Endothelial cell of umbilical vein (primary cell): Measurements from ENCODE around the gene HSPB1. TPM values are rescaled to one million over a fixed set of nuclear protein-coding genes. Genes with fewer than 3 reads are reported as not detected.

Experiments used
- BruUV-seq: library from RNA; stranded (reverse); fragments of 400-500 nt; replicated peaks from 2 replicates; lab custom pipeline; 2021; lab: Mats Ljungman, UMichigan
- CTCF ChIA-PET: fragments of 300-600, 350-600 bp; sonication (Branson Sonifier 250); formaldehyde crosslinking; loops from one replicate; lab custom pipeline; 2021; ENCODE audit warnings: antibody characterized with exemption, inconsistent platforms; lab: Charles Lee
- POLR2A ChIA-PET: fragments of 300-600, 350-600 bp; sonication (Branson Sonifier 250); formaldehyde crosslinking; loops from one replicate; lab custom pipeline; 2021; ENCODE audit warnings: antibody characterized with exemption, inconsistent platforms; lab: Charles Lee
- DNase-seq: peaks from one replicate; pipeline ENCODE4 v3.0.0-alpha.2; 2011; ENCODE audit warnings: low read depth, low spot score
- FAIRE-seq: peaks from 2 replicates; lab custom pipeline; 2011; peaks lifted over from hg19 to GRCh38; lab: Jason Lieb, UNC
- H2AFZ ChIP-seq: 2 replicates; pipeline ENCODE4 v1.6.0; 2012; ENCODE audit warnings: low read depth, low read length, control low read depth, inconsistent platforms
- H3K27ac ChIP-seq: 2 replicates; pipeline ENCODE4 v1.5.1; 2011; ENCODE audit warnings: low read depth, mild to moderate bottlenecking, control low read depth, low read length, moderate library complexity; ENCODE audit not compliant: insufficient read depth
- H3K27me3 ChIP-seq, 2 experiments: 2 replicates each; pipeline versions ENCODE4 v1.6.0 to v1.6.1; 2011; ENCODE audit warnings: low read length in 2 of 2, mixed read lengths in 1 of 2; ENCODE audit not compliant: control insufficient read depth in 2 of 2, insufficient read depth in 2 of 2
- H3K36me3 ChIP-seq, 2 experiments: 2 replicates in 1 of 2; 3 replicates in 1 of 2; pipeline ENCODE4 v1.5.1; 2011; ENCODE audit warnings: low read length in 2 of 2, mild to moderate bottlenecking in 1 of 2, moderate library complexity in 1 of 2; ENCODE audit not compliant: control insufficient read depth in 2 of 2, insufficient read depth in 2 of 2; ENCODE audit errors: extremely low read depth in 1 of 2
- H3K4me1 ChIP-seq: 3 replicates; pipeline ENCODE4 v1.5.1; 2011; ENCODE audit warnings: mild to moderate bottlenecking, low read length; ENCODE audit not compliant: control insufficient read depth, insufficient read depth; ENCODE audit errors: extremely low read depth
- H3K4me2 ChIP-seq: 2 replicates; pipeline ENCODE4 v1.6.1; 2011; ENCODE audit warnings: low read length, control low read depth, mixed read lengths; ENCODE audit not compliant: insufficient read depth
- H3K4me3 ChIP-seq, 3 experiments: fragments of 200-600 bp in 1 of 3; sonication (generic), shearing (Covaris generic) in 1 of 3; replicated peaks in 1 of 3; 2 replicates each; pipeline ENCODE4 v1.5.1; 2011 to 2016; ENCODE audit warnings: control low read depth in 3 of 3, low read length in 3 of 3, mild to moderate bottlenecking in 2 of 3, inconsistent platforms in 1 of 3, low read depth in 1 of 3, moderate library complexity in 1 of 3; ENCODE audit not compliant: insufficient read depth in 1 of 3
- H3K79me2 ChIP-seq: 2 replicates; pipeline ENCODE4 v1.6.0; 2012; ENCODE audit warnings: low read length, inconsistent platforms; ENCODE audit not compliant: control insufficient read depth, insufficient read depth
- H3K9ac ChIP-seq: replicated peaks from 2 replicates; pipeline ENCODE3; 2011; ENCODE audit warnings: low read length, control low read depth; ENCODE audit not compliant: insufficient read depth; ENCODE audit errors: extremely low read depth
- H3K9me1 ChIP-seq: replicated peaks from 3 replicates; pipeline ENCODE4 v1.6.0; 2011; ENCODE audit warnings: mild to moderate bottlenecking, low read length; ENCODE audit not compliant: control insufficient read depth, insufficient read depth; ENCODE audit errors: extremely low read depth
- H3K9me3 ChIP-seq: replicated peaks from 2 replicates; pipeline ENCODE4 v1.5.1; 2012; ENCODE audit warnings: low read length, inconsistent platforms; ENCODE audit not compliant: control insufficient read depth, insufficient read depth
- H4K20me1 ChIP-seq: replicated peaks from 2 replicates; pipeline ENCODE3; 2011; ENCODE audit warnings: mild to moderate bottlenecking, low read length; ENCODE audit not compliant: control insufficient read depth, insufficient read depth; ENCODE audit errors: extremely low read depth
- EZH2 ChIP-seq: IDR thresholded peaks from 2 replicates; pipeline ENCODE4 v1.6.1; 2012; ENCODE audit warnings: borderline replicate concordance, low read depth, mild to moderate bottlenecking, moderate library complexity, low read length, inconsistent platforms; ENCODE audit not compliant: severe bottlenecking
- FOS ChIP-seq: IDR thresholded peaks from 2 replicates; pipeline ENCODE4 v1.6.1; 2011; ENCODE audit warnings: mild to moderate bottlenecking, low read length, moderate library complexity, borderline replicate concordance; ENCODE audit not compliant: insufficient read depth
- GATA2 ChIP-seq: IDR thresholded peaks from 2 replicates; pipeline ENCODE4 v1.7.0; 2011; ENCODE audit warnings: low read depth, mild to moderate bottlenecking, moderate library complexity, mixed read lengths, low read length; ENCODE audit not compliant: insufficient read length, insufficient read depth
- JUN ChIP-seq: IDR thresholded peaks from 2 replicates; pipeline ENCODE4 v1.6.1; 2011; ENCODE audit warnings: borderline replicate concordance, low read depth; ENCODE audit not compliant: insufficient read length, insufficient read depth
- MAX ChIP-seq: IDR thresholded peaks from 2 replicates; pipeline ENCODE4 v1.6.1; 2011; ENCODE audit not compliant: insufficient read depth, insufficient read length
- MYC ChIP-seq: IDR thresholded peaks from one replicate; pipeline ENCODE4 v1.6.1; 2011; ENCODE audit warnings: mild to moderate bottlenecking, low read depth, low read length
- POLR2A ChIP-seq: IDR thresholded peaks from 2 replicates; pipeline ENCODE4 v1.6.1; 2012; ENCODE audit warnings: low read depth, mild to moderate bottlenecking, control low read depth, low read length
- POLR2AphosphoS5 ChIP-seq: IDR thresholded peaks from 2 replicates; pipeline ENCODE4 v1.6.1; 2012; ENCODE audit warnings: low read depth, mild to moderate bottlenecking, control low read depth, low read length, moderate library complexity; ENCODE audit not compliant: insufficient read depth
- dilution Hi-C: fragments of 300-500 bp; cut with MboI; formaldehyde crosslinking; loops from one replicate; pipeline ENCODE4 v1.15.0; 2019; ENCODE audit warnings: low sequenced_read_pairs; ENCODE audit not compliant: extremely low pct_ligation_motif_present
- intact Hi-C: fragments of 100-400 bp; cut with micrococcal nuclease; formaldehyde crosslinking; loops from one replicate; pipeline ENCODE4 v1.10.0; 2022
- polyA plus RNA-seq, 4 experiments: library from polyadenylated mRNA; depleted of rRNA in 3 of 4; stranded (reverse) in 3 of 4; unstranded in 1 of 4; fragments of >200 nt; gene quantifications; 2 replicates each; pipeline versions ENCODE4 v1.2.1 to v1.2.3, GENCODE V29; 2011 to 2012; ENCODE audit warnings: missing spikeins in 1 of 4
- total RNA-seq: library from RNA; stranded (reverse); gene quantifications from 2 replicates; pipeline ENCODE4 v1.2.3, GENCODE V29; 2021
- TF ChIP-seq, protein P1 (sequence below), 2 donors: IDR thresholded peaks; 1 replicate in 1 of 2; 2 replicates in 1 of 2; pipeline ENCODE4 v1.5.1; 2011; ENCODE audit warnings: low read length in 2 of 2, mild to moderate bottlenecking in 2 of 2, moderate library complexity in 2 of 2, control low read depth in 1 of 2, inconsistent platforms in 1 of 2, low read depth in 1 of 2; ENCODE audit not compliant: insufficient read depth in 1 of 2; ENCODE audit errors: extremely low read depth in 1 of 2

HSPB1 gene
- total and polyA plus RNA-seq, 2 donors (not counting 3 experiments of a cell fraction or from before 2014, with no cell fraction given), result 1,748 to 3,130 TPM

DNA sequence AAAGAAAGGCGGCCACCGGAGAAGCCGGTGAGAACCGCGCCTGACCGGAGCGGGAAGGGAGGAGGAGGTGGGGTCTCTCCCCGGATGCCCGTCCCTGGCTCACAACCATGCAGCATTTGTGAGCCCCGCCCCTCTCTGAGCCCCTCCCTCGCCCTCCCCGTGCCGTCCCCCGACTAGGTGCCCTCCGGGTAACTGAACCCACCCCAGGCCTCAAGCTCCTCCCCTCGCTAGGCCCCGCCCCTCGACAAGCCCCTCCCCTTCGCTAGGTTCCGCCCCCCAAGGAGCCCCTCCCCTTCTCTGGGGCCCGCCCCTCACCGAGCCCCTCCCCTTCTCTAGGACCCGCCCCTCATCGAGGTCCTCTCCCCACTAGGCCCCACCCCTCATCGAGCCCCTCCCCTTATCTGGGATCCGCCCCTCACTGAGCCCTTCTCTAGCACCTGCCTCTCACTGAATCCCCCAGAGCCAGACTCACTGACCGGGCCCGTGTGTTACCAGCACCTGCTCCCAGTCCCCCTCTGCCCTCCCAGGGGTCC is 42.2 kb upstream of the HSPB1 start:
- POLR2A ChIA-PET, result no interaction called here
- BruUV-seq, result no TSS peak
- no peaks in the 10 kb centered on the region for H3K9me3 ChIP-seq
- no peaks in the 10 kb centered on the region for H3K79me2 ChIP-seq
- H3K27me3 ChIP-seq, result peaks cover 2 to 6% of the 10 kb centered on the region in 2 experiments
- H3K36me3 ChIP-seq, result no peaks in the 10 kb centered on the region
- no peak overlapping the region for H3K4me2 ChIP-seq
- no peaks in the 10 kb centered on the region for H3K9me1 ChIP-seq
- intact Hi-C loops (loop anchor here (1.0 kb wide), 1 partner anchor 21 kb away; no protein-coding TSS in a partner anchor), dilution Hi-C loops (no loop called here)
- CTCF ChIA-PET, result interaction anchor here (0.6 to 5.6 kb wide), 6 partner anchors 14 to 235 kb away, joined by 3 to 61 read pairs (median 4); no protein-coding TSS in a partner anchor
- no peak for TF ChIP-seq POLR2AphosphoS5
- FAIRE-seq (peak; percentile 56), DNase-seq (no peak)
- H3K4me1 ChIP-seq, result no peaks in the 10 kb centered on the region
- no peaks in the 10 kb centered on the region for H4K20me1 ChIP-seq
- H3K4me3 ChIP-seq, result no peak overlapping the region
- no peak overlapping the region for H3K27ac ChIP-seq
- H3K9ac ChIP-seq, result no peak overlapping the region
- H2AFZ ChIP-seq, result no peak overlapping the region

DNA sequence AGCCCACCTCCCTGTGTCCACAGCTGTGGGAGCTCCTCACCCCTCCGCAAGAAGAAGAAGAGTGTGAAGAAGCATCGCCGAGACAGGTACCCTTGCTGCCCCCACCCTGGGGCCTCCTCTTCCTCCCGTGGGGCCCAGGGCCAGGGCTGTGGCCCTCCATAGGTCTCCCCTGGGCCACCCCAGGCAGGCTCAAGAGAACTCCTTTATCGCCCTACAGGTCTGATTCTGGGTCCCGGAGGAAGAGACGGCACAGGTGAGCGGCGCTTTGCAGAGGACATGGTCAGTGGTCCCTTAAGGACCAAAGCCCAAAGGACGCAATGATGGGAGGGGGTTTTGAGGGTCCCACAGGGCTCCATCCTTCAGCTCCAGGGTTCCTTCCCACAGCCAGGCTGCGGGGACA is 41.1 kb upstream of the HSPB1 start:
- no peak overlapping the region for H3K9ac ChIP-seq
- H3K9me1 ChIP-seq, result no peaks in the 10 kb centered on the region
- H2AFZ ChIP-seq, result no peak overlapping the region
- no TSS peak for BruUV-seq
- H3K27me3 ChIP-seq, result peaks cover 2 to 6% of the 10 kb centered on the region in 2 experiments
- POLR2A ChIA-PET, result no interaction called here
- no peaks in the 10 kb centered on the region for H3K9me3 ChIP-seq
- intact Hi-C loops, result no loop called here
- FAIRE-seq (no peak), DNase-seq (no peak)
- dilution Hi-C loops, result no loop called here
- no peaks in the 10 kb centered on the region for H4K20me1 ChIP-seq
- H3K4me3 ChIP-seq, result no peak overlapping the region
- H3K36me3 ChIP-seq, result no peaks in the 10 kb centered on the region
- H3K27ac ChIP-seq, result no peak overlapping the region
- H3K79me2 ChIP-seq, result no peaks in the 10 kb centered on the region
- CTCF ChIA-PET, result interaction anchor here (1.2 to 5.6 kb wide), 7 partner anchors 13 to 84 kb away, joined by 4 to 89 read pairs (median 25); no protein-coding TSS in a partner anchor
- H3K4me2 ChIP-seq, result no peak overlapping the region
- no peaks in the 10 kb centered on the region for H3K4me1 ChIP-seq
- no peak for TF ChIP-seq POLR2AphosphoS5
- TF ChIP-seq MYC, result no peak
- TF ChIP-seq, protein P1, sequence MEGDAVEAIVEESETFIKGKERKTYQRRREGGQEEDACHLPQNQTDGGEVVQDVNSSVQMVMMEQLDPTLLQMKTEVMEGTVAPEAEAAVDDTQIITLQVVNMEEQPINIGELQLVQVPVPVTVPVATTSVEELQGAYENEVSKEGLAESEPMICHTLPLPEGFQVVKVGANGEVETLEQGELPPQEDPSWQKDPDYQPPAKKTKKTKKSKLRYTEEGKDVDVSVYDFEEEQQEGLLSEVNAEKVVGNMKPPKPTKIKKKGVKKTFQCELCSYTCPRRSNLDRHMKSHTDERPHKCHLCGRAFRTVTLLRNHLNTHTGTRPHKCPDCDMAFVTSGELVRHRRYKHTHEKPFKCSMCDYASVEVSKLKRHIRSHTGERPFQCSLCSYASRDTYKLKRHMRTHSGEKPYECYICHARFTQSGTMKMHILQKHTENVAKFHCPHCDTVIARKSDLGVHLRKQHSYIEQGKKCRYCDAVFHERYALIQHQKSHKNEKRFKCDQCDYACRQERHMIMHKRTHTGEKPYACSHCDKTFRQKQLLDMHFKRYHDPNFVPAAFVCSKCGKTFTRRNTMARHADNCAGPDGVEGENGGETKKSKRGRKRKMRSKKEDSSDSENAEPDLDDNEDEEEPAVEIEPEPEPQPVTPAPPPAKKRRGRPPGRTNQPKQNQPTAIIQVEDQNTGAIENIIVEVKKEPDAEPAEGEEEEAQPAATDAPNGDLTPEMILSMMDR (IDR thresholded peaks at IDR 0.05; ENCODE audit: extremely low read depth in 1 of 2, insufficient read depth in 1 of 2, low read depth in 1 of 2, low read length in 2 of 2), result no peak
- TF ChIP-seq FOS, result no peak
- TF ChIP-seq GATA2, result no peak
- TF ChIP-seq MAX, result no peak
- TF ChIP-seq EZH2, result no peak
- no peak for TF ChIP-seq JUN
- TF ChIP-seq POLR2A, result no peak
